ENCODE results near the gene CDK11B. TPM values are rescaled to one million over a fixed set of nuclear protein-coding genes. Genes with fewer than 3 reads are reported as not detected.

The CDK11B gene
- total and polyA plus RNA-seq, 2 donors (not counting 1 experiment from before 2014, with no cell fraction given): 14.1 to 36.3 TPM

- intact Hi-C loops (cut with micrococcal nuclease): no loop called here
- peaks cover 4% of the 10 kb centered on the region for H3K4me1 Mint-ChIP-seq
- ATAC-seq (ENCODE audit: low read depth) (no peak), DNase-seq (no peak)
- ChIA-PET CTCF (no interaction called here), POLR2A (interaction anchor here (0.6 kb wide), 1 partner anchor 40 kb away, joined by 4 read pairs; no protein-coding TSS in a partner anchor)
- H3K79me2 ChIP-seq (ENCODE audit: control insufficient read depth, insufficient read depth, low read length): peaks cover 27% of the 10 kb centered on the region
- H3K9ac ChIP-seq (ENCODE audit: low read length): no peak overlapping the region
- no peak overlapping the region for H3K4me3 Mint-ChIP-seq
- TF ChIP-seq CTCF (IDR thresholded peaks at IDR 0.05) (no peak), EZH2 (IDR thresholded peaks at IDR 0.05; ENCODE audit: borderline replicate concordance, insufficient read depth, low read depth, low read length, poor library complexity, severe bottlenecking) (no peak)
- no peak overlapping the region for H3K27ac ChIP-seq (ENCODE audit: low read length in 2 of 2)
- H3K9me3 ChIP-seq (ENCODE audit: control extremely low read depth in 1 of 3, control insufficient read depth in 2 of 3, insufficient read depth in 1 of 3, low read length in 2 of 3): no peaks in the 10 kb centered on the region
- no peaks in the 10 kb centered on the region for H3K4me1 ChIP-seq (ENCODE audit: control insufficient read depth in 2 of 2, insufficient read depth in 2 of 2, low read length in 2 of 2)
- H3K27me3 Mint-ChIP-seq: no peaks in the 10 kb centered on the region
- H4K20me1 ChIP-seq (ENCODE audit: control insufficient read depth, insufficient read depth, low read length, poor library complexity, severe bottlenecking): no peaks in the 10 kb centered on the region
- no peaks in the 10 kb centered on the region for H3K27me3 ChIP-seq (replicated peaks in 1 of 4; ENCODE audit: control extremely low read depth in 1 of 4, control insufficient read depth in 3 of 4, insufficient read depth in 4 of 4, low read length in 3 of 4)
- H3K4me2 ChIP-seq (replicated peaks; ENCODE audit: low read depth, low read length, poor library complexity, severe bottlenecking): no peak overlapping the region
- no peak overlapping the region for H3K27ac Mint-ChIP-seq
- H3K4me3 ChIP-seq (ENCODE audit: control extremely low read depth in 1 of 5, extremely low read depth in 1 of 5, insufficient read depth in 1 of 5, low read depth in 2 of 5, low read length in 4 of 5): no peak overlapping the region
- peaks cover 1 to 42% of the 10 kb centered on the region in 2 experiments for H3K36me3 ChIP-seq (replicated peaks in 1 of 2; ENCODE audit: control extremely low read depth in 1 of 2, control insufficient read depth in 1 of 2, extremely low read depth in 1 of 2, insufficient read depth in 2 of 2, low read length in 1 of 2)
- 92% methylated on average over 21 of the region's 27 CpGs for WGBS (ENCODE audit: insufficient coverage)
- no peak overlapping the region for H2AFZ ChIP-seq (ENCODE audit: insufficient read depth, low read depth, low read length, poor library complexity, severe bottlenecking)
- H3K9me3 Mint-ChIP-seq (ENCODE audit: insufficient read depth): no peaks in the 10 kb centered on the region
These were observed 12.7 kb upstream of the CDK11B start for GRCh38 chr1:1671365-1672119.

- Histone ChIP-seq H3K27ac (ENCODE audit: low read length in 2 of 2) (no peak overlapping the region), H3K9ac (ENCODE audit: low read length) (no peak overlapping the region), H3K27me3 (replicated peaks in 1 of 4; ENCODE audit: control extremely low read depth in 1 of 4, control insufficient read depth in 3 of 4, insufficient read depth in 4 of 4, low read length in 3 of 4) (no peaks in the 10 kb centered on the region), H4K20me1 (ENCODE audit: control insufficient read depth, insufficient read depth, low read length, poor library complexity, severe bottlenecking) (peaks cover 1% of the 10 kb centered on the region), H2AFZ (ENCODE audit: insufficient read depth, low read depth, low read length, poor library complexity, severe bottlenecking) (no peak overlapping the region), H3K4me3 (ENCODE audit: control extremely low read depth in 1 of 5, extremely low read depth in 1 of 5, insufficient read depth in 1 of 5, low read depth in 2 of 5, low read length in 4 of 5) (no peak overlapping the region), H3K36me3 (replicated peaks in 1 of 2; ENCODE audit: control extremely low read depth in 1 of 2, control insufficient read depth in 1 of 2, extremely low read depth in 1 of 2, insufficient read depth in 2 of 2, low read length in 1 of 2) (peaks cover 1 to 49% of the 10 kb centered on the region in 2 experiments), H3K4me2 (replicated peaks; ENCODE audit: low read depth, low read length, poor library complexity, severe bottlenecking) (no peak overlapping the region), H3K79me2 (ENCODE audit: control insufficient read depth, insufficient read depth, low read length) (peaks cover 29% of the 10 kb centered on the region), H3K4me1 (ENCODE audit: control insufficient read depth in 2 of 2, insufficient read depth in 2 of 2, low read length in 2 of 2) (no peaks in the 10 kb centered on the region), H3K9me3 (ENCODE audit: control extremely low read depth in 1 of 3, control insufficient read depth in 2 of 3, insufficient read depth in 1 of 3, low read length in 2 of 3) (no peaks in the 10 kb centered on the region)
- no peak overlapping the region for H3K4me3 Mint-ChIP-seq
- H3K9me3 Mint-ChIP-seq (ENCODE audit: insufficient read depth): no peaks in the 10 kb centered on the region
- H3K4me1 Mint-ChIP-seq: peaks cover 4% of the 10 kb centered on the region
- ChIA-PET POLR2A (interaction anchor here (0.6 kb wide), 1 partner anchor 39 kb away, joined by 4 read pairs; no protein-coding TSS in a partner anchor), CTCF (no interaction called here)
- H3K27ac Mint-ChIP-seq: no peak overlapping the region
- ATAC-seq (ENCODE audit: low read depth) (no peak), DNase-seq (no peak)
- intact Hi-C loops (cut with micrococcal nuclease): no loop called here
- 98% methylated on average over 24 of the region's 24 CpGs for WGBS (ENCODE audit: insufficient coverage)
- H3K27me3 Mint-ChIP-seq: no peaks in the 10 kb centered on the region
- TF ChIP-seq CTCF (IDR thresholded peaks at IDR 0.05): no peak
- TF ChIP-seq EZH2 (IDR thresholded peaks at IDR 0.05; ENCODE audit: borderline replicate concordance, insufficient read depth, low read depth, low read length, poor library complexity, severe bottlenecking): no peak
These were observed 12.1 kb upstream of the CDK11B start for GRCh38 chr1:1670866-1671265.

All from B cell (primary cell).